ENCODE results near the gene USHBP1. TPM values are rescaled to one million over a fixed set of nuclear protein-coding genes. Genes with fewer than 3 reads are reported as not detected.

Gene USHBP1
- total and polyA plus RNA-seq, 2 donors (not counting 1 experiment from before 2014, with no cell fraction given), result 0.39 TPM; not detected in 1

GRCh38 chr19:17255150-17255621, 9.4 kb downstream of the USHBP1 start:
- H3K79me2 ChIP-seq (ENCODE audit: control insufficient read depth, insufficient read depth, low read length), result no peaks in the 10 kb centered on the region
- H3K27ac ChIP-seq (ENCODE audit: low read length in 2 of 2), result no peak overlapping the region
- intact Hi-C loops (cut with micrococcal nuclease), result no loop called here
- no peak overlapping the region for H2AFZ ChIP-seq (ENCODE audit: insufficient read depth, low read depth, low read length, poor library complexity, severe bottlenecking)
- CTCF ChIA-PET, result interaction anchor here (0.6 to 2.3 kb wide), 4 partner anchors 11 to 543 kb away, joined by 3 to 5 read pairs (median 4); partner anchors contain the start of gene ANKLE1
- Mint-ChIP-seq H3K27me3 (no peaks in the 10 kb centered on the region), H3K4me3 (no peak overlapping the region), H3K4me1 (no peaks in the 10 kb centered on the region), H3K27ac (no peak overlapping the region), H3K9me3 (ENCODE audit: insufficient read depth) (no peaks in the 10 kb centered on the region)
- no peaks in the 10 kb centered on the region for H3K4me1 ChIP-seq (ENCODE audit: control insufficient read depth in 2 of 2, insufficient read depth in 2 of 2, low read length in 2 of 2)
- 97% methylated on average over 17 of the region's 18 CpGs for WGBS (ENCODE audit: insufficient coverage)
- H3K4me2 ChIP-seq (replicated peaks; ENCODE audit: low read depth, low read length, poor library complexity, severe bottlenecking), result no peak overlapping the region
- POLR2A ChIA-PET, result interaction anchor here (1.1 kb wide), 1 partner anchor 12 kb away, joined by 4 read pairs; no protein-coding TSS in a partner anchor
- H3K27me3 ChIP-seq (replicated peaks in 1 of 4; ENCODE audit: control extremely low read depth in 1 of 4, control insufficient read depth in 3 of 4, insufficient read depth in 4 of 4, low read length in 3 of 4), result no peaks in the 10 kb centered on the region
- DNase-seq (no peak), ATAC-seq (ENCODE audit: low read depth) (no peak)
- no peak overlapping the region for H3K4me3 ChIP-seq (ENCODE audit: control extremely low read depth in 1 of 5, extremely low read depth in 1 of 5, insufficient read depth in 1 of 5, low read depth in 2 of 5, low read length in 4 of 5)
- no peak overlapping the region for H3K9ac ChIP-seq (ENCODE audit: low read length)
- H3K36me3 ChIP-seq (replicated peaks in 1 of 2; ENCODE audit: control extremely low read depth in 1 of 2, control insufficient read depth in 1 of 2, extremely low read depth in 1 of 2, insufficient read depth in 2 of 2, low read length in 1 of 2), result no peaks in the 10 kb centered on the region
- H3K9me3 ChIP-seq (ENCODE audit: control extremely low read depth in 1 of 3, control insufficient read depth in 2 of 3, insufficient read depth in 1 of 3, low read length in 2 of 3), result peaks cover 0 to 14% (median 6%) of the 10 kb centered on the region in 3 donors
- no peak for TF ChIP-seq EZH2 (IDR thresholded peaks at IDR 0.05; ENCODE audit: borderline replicate concordance, insufficient read depth, low read depth, low read length, poor library complexity, severe bottlenecking)
- TF ChIP-seq CTCF (IDR thresholded peaks at IDR 0.05), result no peak
- no peaks in the 10 kb centered on the region for H4K20me1 ChIP-seq (ENCODE audit: control insufficient read depth, insufficient read depth, low read length, poor library complexity, severe bottlenecking)

- H3K4me3 Mint-ChIP-seq, result no peak overlapping the region
- H3K79me2 ChIP-seq (ENCODE audit: control insufficient read depth, insufficient read depth, low read length), result no peaks in the 10 kb centered on the region
- ChIA-PET POLR2A (interaction anchor here (1.1 kb wide), 1 partner anchor 12 kb away, joined by 4 read pairs; no protein-coding TSS in a partner anchor), CTCF (interaction anchor here (0.6 to 2.3 kb wide), 4 partner anchors 11 to 542 kb away, joined by 3 to 5 read pairs (median 4); partner anchors contain the start of gene ANKLE1)
- intact Hi-C loops (cut with micrococcal nuclease), result no loop called here
- no peaks in the 10 kb centered on the region for H3K9me3 Mint-ChIP-seq (ENCODE audit: insufficient read depth)
- no peaks in the 10 kb centered on the region for H3K4me1 Mint-ChIP-seq
- TF ChIP-seq EZH2 (IDR thresholded peaks at IDR 0.05; ENCODE audit: borderline replicate concordance, insufficient read depth, low read depth, low read length, poor library complexity, severe bottlenecking), result no peak
- TF ChIP-seq CTCF (IDR thresholded peaks at IDR 0.05), result no peak
- no peaks in the 10 kb centered on the region for H3K36me3 ChIP-seq (replicated peaks in 1 of 2; ENCODE audit: control extremely low read depth in 1 of 2, control insufficient read depth in 1 of 2, extremely low read depth in 1 of 2, insufficient read depth in 2 of 2, low read length in 1 of 2)
- H3K27ac Mint-ChIP-seq, result no peak overlapping the region
- 80% methylated on average over 5 of the region's 10 CpGs for WGBS (ENCODE audit: insufficient coverage)
- H3K27me3 Mint-ChIP-seq, result no peaks in the 10 kb centered on the region
- no peak overlapping the region for H3K4me3 ChIP-seq (ENCODE audit: control extremely low read depth in 1 of 5, extremely low read depth in 1 of 5, insufficient read depth in 1 of 5, low read depth in 2 of 5, low read length in 4 of 5)
- H3K4me2 ChIP-seq (replicated peaks; ENCODE audit: low read depth, low read length, poor library complexity, severe bottlenecking), result no peak overlapping the region
- H4K20me1 ChIP-seq (ENCODE audit: control insufficient read depth, insufficient read depth, low read length, poor library complexity, severe bottlenecking), result no peaks in the 10 kb centered on the region
- H3K27me3 ChIP-seq (replicated peaks in 1 of 4; ENCODE audit: control extremely low read depth in 1 of 4, control insufficient read depth in 3 of 4, insufficient read depth in 4 of 4, low read length in 3 of 4), result no peaks in the 10 kb centered on the region
- no peak for DNase-seq
- H3K27ac ChIP-seq (ENCODE audit: low read length in 2 of 2), result no peak overlapping the region
- H3K4me1 ChIP-seq (ENCODE audit: control insufficient read depth in 2 of 2, insufficient read depth in 2 of 2, low read length in 2 of 2), result no peaks in the 10 kb centered on the region
- peaks cover 0 to 9% (median 4%) of the 10 kb centered on the region in 3 donors for H3K9me3 ChIP-seq (ENCODE audit: control extremely low read depth in 1 of 3, control insufficient read depth in 2 of 3, insufficient read depth in 1 of 3, low read length in 2 of 3)
- no peak for ATAC-seq (ENCODE audit: low read depth)
- H3K9ac ChIP-seq (ENCODE audit: low read length), result no peak overlapping the region
- no peak overlapping the region for H2AFZ ChIP-seq (ENCODE audit: insufficient read depth, low read depth, low read length, poor library complexity, severe bottlenecking)
Observed at GRCh38 chr19:17254636-17255035, 9.9 kb downstream of the USHBP1 start.

Data from B cell (primary cell).